NCI-H1694 (cell line): ENCODE results near the gene SHC1.

Source experiments
- DNase-seq: peaks from one replicate; lab custom pipeline; 2025; lab: John Stamatoyannopoulos, UW

Gene SHC1, protein sequence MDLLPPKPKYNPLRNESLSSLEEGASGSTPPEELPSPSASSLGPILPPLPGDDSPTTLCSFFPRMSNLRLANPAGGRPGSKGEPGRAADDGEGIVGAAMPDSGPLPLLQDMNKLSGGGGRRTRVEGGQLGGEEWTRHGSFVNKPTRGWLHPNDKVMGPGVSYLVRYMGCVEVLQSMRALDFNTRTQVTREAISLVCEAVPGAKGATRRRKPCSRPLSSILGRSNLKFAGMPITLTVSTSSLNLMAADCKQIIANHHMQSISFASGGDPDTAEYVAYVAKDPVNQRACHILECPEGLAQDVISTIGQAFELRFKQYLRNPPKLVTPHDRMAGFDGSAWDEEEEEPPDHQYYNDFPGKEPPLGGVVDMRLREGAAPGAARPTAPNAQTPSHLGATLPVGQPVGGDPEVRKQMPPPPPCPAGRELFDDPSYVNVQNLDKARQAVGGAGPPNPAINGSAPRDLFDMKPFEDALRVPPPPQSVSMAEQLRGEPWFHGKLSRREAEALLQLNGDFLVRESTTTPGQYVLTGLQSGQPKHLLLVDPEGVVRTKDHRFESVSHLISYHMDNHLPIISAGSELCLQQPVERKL

DNA sequence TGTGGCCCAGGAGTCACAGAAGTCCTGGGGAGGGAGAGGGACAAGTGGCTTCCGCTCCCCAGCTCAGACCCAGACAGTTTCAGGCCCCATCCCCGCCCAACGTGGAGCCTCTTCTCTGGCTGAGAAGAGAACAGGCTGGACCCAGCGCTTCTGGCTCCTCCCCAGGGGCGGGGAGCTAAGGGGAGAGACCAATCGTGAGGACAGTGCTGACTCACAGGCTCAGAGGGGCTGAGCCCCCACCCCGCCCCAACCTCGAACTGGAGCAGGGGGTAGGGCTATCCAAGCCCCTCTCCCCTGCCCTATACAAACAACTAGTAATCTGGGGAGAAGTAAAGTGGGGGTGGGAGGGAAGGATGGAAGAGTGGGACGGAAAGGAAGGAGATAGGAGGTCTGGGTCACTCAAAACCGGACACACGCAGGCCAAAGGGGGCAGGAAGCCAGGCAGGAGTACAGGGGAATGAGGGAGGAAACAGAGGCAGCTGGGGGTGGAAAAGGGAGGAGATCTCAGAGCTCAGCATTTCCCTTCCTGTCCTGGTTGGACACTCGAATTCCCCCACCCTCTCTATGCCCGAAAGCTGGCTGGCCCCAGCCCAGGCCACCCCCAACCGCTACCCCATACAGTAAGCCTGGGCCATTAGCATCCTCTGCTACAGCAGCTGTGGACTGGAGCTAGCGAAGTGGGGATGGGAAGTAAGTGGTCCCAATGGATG lies at the start of gene SHC1:
SHC1 (minus strand) TSS at position 117 of the 710 bp plus-strand sequence. CDS start 221 bp downstream, outside the sequence.
- DNase-seq: peak; percentile 89

DNA sequence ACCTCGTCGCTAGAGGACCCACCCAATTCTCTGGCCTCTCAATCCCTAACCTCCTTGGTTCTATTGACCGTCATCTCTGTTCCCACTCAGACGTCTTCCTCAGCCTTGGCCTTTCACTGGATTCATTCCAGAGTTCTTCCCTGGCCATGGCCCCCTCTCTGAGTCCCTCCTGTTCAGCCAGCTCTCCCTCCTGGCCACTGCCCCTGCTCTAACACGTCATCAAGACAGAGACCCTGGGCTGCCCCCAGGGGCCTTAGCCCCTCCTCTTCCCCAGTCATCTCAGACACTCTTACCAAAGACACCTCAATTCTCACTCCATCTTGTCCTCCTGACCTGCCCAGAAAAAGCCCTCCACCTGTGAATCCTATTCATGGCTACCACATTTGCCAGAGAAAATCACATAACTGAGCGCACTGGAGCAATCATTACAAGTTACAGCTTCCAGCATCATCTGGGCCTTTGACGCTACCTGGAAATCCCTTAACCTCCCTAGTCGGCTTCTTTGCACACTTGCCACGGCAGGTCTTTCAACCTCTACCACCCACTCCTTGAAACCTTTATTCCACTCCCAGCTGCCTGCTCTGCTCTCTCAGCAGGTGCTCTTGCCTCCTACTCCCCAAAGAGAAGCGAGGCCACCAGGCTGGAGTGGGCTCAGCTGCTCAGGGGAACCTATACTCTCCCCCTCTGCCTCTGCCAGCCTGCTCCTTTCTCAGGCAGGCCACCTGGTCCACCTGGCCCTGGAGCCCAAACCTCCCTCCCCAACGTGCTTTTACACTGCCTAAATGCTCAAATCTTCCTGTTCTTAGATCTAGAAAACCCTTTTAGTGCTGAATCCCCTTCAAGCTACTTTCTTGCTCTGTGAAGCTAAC lies 49.1 kb upstream of the SHC1 start:
- DNase-seq: no peak

GRCh38 chr1:155018617-155019348 lies 48.2 kb upstream of the SHC1 start:
- no peak for DNase-seq

DNA sequence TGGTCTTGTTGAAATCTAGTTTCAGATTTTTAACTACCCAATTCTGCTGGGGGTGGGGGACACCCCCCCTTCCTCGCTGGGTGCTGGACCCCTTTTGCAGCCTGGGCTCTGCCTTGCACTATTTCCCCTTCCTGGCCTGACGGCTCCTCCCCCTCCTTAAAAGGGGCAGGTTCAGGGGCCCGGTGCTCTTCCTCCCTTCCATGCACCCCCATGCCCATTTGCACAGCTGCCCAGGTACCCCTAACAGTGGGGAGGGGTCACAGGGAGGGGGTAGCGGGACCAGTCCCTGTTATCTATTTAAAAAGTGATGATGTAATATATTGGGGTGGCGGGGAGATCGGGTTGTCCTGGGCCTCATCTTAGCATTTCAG lies 47.4 kb upstream of the SHC1 start:
- no peak for DNase-seq

DNA sequence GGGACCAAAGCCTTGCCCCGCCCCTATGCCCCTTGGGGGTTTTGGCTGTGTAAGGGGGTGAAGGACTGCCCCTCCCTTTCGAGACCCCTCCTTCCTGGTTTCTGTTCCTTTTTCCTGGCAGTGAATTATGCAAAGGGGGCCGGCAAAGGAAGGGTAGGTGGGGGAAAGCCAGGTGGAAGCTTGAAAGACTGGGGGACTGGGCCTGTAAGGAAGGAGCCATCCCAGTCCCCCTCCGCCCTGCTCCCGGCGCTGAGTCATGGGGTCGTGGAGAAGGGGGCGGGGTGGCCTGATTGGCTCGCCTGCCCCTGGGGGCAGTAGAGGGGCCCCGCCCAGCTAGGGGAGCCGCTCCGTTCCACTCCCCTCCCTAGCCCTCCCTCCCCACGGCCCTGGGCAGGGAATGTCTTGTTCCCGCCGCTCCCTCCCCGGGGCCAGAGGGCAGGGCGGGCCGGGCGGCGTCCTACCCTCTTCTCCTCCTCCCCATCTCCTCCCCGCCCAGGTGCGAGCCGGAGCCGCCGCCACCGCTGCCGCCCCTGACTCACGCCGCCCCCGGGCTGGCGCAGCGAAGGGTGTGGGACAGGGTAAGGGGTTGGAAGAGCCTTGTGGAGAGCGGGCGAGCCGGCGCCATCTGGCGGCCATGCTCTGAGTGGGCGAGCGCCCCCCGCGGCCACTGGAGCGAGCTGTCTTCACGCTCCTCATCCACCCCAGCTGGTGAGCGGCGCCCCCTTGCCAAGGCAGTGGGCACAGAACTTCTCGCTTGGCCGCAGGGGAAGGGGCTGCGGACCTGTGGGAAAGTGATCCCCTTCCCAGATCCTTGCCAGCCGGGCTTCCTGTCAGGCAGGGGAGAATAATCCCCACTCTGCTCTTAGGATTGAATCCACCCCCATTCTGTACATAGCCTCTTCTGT lies 46.7 kb upstream of the SHC1 start:
- peak; percentile 95 for DNase-seq

- DNase-seq: no peak
Observed at GRCh38 chr1:155016231-155016831, 45.8 kb upstream of the SHC1 start.

DNA sequence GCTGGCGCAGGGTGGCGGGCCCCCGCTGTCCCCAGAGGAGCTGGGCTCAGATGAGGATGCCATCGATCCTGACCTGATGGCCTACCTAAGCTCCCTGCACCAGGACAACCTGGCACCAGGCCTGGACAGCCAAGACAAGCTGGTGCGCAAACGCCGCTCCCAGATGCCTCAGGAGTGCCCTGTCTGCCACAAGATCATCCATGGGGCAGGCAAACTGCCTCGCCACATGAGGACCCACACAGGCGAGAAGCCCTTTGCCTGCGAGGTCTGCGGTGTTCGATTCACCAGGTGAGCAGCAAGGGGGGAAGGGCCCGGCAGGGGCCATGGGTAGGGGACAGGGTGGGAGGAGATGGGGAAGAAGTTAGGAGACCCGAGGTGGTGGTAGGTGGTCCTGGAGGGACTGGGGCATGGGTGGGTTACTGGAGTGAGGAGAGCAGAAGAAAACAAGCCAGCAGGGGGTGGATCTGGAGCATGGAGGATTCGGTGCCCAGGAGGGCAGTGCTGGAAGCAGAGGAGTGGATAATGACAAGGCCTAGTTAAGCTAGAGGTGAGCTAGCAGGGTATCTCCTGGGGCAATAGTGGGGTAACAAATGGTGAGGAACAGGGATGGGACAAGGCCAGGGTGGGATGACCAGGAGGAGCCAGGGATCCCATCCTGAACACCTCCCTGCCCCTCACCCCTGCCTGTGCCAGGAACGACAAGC lies 45.1 kb upstream of the SHC1 start:
- no peak for DNase-seq

DNA sequence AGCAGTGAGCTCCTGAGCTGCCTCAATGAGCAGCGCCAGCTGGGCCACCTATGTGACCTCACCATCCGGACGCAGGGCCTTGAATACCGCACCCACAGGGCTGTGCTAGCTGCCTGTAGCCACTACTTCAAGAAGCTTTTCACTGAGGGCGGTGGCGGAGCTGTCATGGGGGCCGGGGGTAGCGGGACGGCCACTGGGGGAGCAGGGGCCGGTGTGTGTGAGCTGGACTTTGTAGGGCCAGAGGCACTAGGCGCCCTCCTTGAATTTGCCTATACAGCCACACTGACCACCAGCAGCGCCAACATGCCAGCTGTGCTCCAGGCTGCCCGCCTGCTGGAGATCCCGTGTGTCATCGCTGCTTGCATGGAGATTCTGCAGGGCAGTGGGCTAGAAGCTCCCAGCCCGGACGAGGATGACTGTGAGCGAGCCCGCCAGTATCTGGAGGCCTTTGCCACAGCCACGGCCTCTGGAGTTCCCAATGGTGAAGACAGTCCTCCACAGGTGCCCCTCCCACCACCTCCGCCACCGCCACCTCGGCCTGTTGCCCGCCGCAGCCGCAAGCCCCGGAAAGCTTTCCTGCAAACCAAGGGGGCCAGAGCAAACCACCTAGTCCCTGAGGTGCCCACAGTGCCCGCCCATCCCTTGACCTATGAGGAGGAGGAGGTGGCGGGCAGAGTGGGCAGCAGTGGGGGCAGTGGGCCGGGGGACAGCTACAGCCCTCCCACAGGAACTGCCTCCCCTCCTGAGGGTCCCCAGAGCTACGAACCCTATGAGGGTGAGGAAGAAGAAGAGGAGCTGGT lies 44.4 kb upstream of the SHC1 start:
- DNase-seq: no peak

DNA sequence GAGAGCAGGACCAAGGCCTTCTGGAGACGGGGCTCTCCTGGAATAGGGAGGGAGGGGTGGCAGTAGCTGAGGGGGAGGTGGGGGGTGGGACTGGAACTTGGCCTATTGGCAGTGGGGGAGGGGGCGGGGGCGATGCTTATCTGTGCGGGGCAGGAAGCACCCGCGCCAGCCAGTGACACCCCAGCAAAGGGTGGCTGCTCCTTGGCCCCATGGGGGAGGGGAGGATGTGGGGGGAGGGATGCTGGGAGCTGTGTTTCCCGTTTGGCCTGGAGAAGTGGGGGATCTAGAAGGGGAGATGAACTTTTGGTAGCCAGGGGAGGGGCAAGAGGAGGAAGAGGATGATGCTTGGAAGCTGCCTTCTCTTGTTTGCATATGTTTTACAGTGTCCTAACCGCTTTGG lies 43.1 kb upstream of the SHC1 start:
- no peak for DNase-seq

- no peak for DNase-seq
Observed at GRCh38 chr1:155012776-155013602, 42.4 kb upstream of the SHC1 start.

- no peak for DNase-seq
Observed at GRCh38 chr1:155012026-155012546, 41.5 kb upstream of the SHC1 start.

- no peak for DNase-seq
Observed at GRCh38 chr1:155011437-155012025, 41.0 kb upstream of the SHC1 start.

GRCh38 chr1:155011004-155011416 lies 40.5 kb upstream of the SHC1 start:
- no peak for DNase-seq

- no peak for DNase-seq
Observed at GRCh38 chr1:155010211-155010918, 39.8 kb upstream of the SHC1 start.

DNA sequence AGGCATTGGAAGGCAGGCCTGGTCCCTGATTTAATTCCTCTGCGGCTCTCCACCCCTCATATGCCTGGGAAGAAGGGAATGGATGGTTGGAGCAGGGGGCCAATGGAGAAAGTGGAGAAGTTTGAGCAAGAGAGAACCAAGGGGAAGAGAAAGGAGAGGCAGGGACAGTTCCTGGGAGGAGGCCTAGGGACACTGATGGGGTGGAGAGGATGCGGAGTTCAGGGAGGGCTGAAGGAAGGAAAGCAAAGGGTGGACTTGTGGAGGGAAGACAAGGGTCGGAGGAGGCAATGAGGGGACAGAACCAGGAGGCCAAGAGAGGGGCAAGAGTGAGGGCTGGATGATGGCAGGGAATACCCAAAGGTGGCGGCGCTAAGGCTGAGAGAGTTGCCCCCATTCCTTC lies 39.2 kb upstream of the SHC1 start:
- no peak for DNase-seq

DNA sequence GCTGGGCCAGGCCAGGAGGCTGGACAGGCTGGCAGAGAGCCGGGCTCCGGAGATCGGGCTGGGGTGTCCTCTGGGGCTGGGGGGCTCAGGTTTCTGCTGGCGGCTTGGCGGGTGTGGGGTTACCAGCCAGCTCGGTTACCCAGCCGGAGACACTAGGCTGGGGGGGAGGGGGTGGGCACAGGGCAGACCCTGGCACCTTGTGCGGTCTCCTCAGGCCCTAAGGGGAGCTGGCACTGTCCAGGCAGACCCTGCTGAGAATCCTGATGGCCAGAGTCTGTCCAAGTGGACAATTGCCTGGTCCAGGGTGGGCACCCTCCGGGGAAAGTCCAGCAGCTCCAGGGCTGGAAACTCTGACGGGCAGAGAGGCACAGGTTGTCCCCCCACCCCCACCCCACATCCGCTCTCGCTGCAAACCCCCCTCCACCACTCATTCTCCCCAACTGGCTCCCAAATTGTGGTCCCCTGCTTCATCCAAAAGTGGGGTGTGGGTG lies 38.7 kb upstream of the SHC1 start:
- no peak for DNase-seq
